ENCODE results near the gene SLC38A10.
A peak's percentile ranks its signal among the peaks of the same experiment; 100 is the strongest.

SLC38A10 gene

DNA sequence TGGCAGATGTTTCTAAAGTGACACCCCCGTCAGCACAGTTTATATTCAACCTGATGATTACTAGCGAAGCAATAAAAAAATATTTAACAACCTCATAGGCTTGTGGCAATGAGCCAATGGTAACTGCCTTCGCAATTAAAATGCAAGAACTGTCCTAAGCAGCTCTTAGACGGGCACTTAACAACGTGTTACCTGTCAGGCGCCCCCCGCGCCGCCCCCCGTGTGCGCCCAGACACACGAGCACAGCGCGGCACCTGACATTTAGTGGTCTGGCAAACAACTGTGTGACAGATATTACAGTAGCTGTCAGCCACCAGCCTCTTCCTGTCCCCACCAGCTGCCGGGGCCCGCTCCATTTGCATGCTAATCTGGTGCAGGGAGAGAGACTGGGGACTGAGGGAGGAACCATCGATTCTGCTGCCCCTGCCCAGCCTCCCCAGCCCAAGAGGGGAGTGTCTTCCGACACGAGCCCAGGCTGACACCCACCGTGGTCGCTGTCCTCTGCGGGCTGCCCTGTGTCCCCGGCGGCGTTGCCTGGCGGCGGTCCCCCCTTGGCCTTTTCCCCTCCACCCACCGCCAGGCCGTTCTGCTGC is 43.3 kb downstream of the SLC38A10 start:
- DNase-seq, result no peak

- no peak for DNase-seq
Observed at GRCh38 chr17:81251094-81251708, 43.9 kb downstream of the SLC38A10 start.

DNA sequence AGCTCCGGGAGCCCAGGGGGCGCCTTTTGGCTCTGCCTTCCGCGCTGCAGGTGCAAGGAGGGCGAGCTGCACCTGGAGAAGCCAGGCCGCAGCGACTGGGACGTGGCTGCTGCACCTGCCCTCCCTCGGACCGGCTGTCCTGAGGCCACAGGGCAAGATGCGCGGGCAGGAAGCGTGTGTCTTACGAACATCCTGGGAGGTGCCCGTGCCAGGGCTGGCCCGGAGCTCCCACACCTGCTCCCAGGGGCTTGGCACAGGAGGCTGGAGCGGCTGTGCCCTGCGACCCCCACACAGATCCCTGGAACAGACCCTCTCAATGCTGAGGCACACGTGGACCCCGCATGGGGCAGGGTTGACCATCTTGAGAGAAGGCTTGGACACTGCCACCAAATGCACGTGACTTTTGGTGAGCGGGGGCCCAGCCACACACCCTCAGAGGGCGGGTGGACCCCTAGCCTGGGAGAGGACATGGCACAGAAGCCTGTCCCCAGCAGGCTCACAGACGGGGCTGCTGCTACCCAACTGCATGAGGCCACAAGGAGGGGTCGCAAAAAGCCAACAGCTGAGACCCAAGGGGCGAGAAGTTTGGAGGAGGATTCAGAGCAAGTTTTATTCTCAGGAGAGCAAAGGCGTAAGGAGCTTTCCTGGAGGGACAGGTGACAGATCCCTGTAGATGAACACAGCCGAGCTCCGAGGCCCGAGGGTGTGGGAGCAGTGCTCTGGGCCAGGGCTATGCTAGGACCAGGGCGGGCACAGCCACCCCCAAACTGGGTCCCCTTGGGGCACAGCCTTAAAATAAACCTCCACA is 44.6 kb downstream of the SLC38A10 start:
- DNase-seq, result no peak

GRCh38 chr17:81249223-81250040 is 45.7 kb downstream of the SLC38A10 start:
- peak; percentile 46 for DNase-seq

GRCh38 chr17:81248649-81249048 is 46.5 kb downstream of the SLC38A10 start:
- DNase-seq, result no peak

DNA sequence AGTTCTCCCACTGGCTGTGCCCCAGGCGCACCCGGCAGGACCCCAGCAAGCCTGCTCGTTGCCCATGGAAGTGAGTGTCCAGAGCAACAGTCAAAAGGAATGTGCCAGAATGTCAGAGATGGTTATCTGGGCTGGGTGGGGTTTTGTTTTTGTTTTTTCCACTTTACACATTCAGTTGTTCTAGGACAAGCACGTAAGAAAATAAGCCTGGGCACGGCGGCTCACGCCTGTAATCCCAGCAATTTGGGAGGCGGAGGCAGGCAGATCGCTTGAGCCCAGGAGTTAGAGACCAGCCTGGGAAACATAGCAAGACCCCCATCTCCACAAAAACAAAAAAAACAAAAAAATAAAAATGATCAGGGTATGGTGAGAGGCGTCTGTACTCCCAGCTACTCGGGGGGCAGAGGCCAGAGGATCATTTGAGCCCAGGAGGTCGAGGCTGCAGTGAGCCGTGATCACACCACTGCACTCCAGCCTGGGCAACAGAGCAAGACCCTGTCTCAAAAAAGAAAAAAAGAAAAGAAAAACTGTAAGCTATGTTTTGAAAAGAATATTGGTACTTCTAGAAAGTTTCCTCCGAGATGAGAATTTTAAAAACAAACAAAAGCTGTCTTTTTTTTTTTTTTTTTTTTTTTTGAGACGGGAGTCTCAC is 47.6 kb downstream of the SLC38A10 start:
- no peak for DNase-seq

- DNase-seq, result no peak
Observed at GRCh38 chr17:81246679-81247338, 48.3 kb downstream of the SLC38A10 start.

GRCh38 chr17:81246343-81246670 is 48.8 kb downstream of the SLC38A10 start:
- DNase-seq, result no peak

- DNase-seq, result no peak
Observed at GRCh38 chr17:81245665-81246342, 49.3 kb downstream of the SLC38A10 start.

DNA sequence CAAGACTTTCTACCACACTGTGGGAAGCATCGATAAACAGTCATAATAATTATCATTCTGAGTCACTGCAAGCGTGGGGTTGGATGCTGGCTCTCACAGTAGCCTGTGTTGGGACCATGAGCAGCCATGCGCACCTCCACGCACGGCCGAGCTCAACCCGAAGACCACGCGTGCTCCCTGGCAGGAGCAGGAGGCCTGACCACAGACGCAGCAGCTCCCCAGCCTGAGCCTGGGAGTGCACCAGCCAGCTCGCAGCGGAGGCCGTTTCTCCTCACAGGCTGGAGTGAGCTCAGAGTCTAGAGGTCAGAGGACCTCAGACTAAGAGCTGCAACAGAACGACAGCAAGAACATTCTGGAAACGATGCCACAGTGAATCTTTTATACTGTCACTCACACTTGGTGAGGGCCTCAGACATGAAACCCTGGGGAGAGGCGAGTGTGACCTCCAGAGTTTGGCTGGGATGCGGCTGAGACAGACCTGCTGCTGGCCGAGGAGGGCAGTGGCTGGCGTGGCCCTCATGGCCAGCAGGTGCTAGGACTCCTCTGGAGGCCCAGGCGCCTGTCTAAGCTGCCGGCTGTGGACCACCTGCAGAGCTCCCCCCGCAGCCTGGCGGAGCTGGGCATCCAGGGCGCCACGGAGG is 50.0 kb downstream of the SLC38A10 start:
- DNase-seq, result no peak

DNA sequence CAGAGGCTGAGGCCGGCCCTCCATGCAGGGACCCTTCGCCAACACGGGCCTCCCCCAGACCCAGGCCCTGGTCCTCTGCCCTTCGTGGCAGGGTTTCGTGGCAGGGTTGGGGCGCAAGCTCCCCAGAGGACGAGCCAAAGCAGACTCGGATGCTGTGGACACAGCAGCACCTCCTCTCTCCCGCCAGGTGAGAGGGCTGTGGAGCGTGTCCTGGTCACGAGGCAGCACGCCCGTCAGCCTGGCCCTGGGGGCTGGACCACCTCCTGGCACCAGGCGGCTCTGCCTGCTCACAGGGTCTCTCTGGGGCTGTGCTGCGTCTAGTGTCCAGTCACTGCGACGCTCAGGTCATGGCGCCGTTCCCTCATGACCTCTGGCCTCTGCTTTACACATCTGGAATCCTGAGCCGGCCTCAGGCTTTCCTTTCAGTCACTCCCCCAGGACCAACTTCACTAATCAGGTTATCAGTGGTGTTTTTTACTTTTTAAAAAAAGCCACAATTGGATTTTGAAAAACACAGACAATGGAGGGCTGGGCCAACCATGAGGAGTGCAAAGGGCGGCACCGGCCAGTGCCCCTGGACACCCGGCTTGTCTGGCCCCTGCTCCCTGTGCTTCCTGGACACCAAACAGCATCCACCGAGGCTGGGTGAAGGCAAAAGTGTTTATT is 50.6 kb downstream of the SLC38A10 start:
- no peak for DNase-seq

GRCh38 chr17:81243333-81243664 is 51.8 kb downstream of the SLC38A10 start:
- DNase-seq, result no peak

DNA sequence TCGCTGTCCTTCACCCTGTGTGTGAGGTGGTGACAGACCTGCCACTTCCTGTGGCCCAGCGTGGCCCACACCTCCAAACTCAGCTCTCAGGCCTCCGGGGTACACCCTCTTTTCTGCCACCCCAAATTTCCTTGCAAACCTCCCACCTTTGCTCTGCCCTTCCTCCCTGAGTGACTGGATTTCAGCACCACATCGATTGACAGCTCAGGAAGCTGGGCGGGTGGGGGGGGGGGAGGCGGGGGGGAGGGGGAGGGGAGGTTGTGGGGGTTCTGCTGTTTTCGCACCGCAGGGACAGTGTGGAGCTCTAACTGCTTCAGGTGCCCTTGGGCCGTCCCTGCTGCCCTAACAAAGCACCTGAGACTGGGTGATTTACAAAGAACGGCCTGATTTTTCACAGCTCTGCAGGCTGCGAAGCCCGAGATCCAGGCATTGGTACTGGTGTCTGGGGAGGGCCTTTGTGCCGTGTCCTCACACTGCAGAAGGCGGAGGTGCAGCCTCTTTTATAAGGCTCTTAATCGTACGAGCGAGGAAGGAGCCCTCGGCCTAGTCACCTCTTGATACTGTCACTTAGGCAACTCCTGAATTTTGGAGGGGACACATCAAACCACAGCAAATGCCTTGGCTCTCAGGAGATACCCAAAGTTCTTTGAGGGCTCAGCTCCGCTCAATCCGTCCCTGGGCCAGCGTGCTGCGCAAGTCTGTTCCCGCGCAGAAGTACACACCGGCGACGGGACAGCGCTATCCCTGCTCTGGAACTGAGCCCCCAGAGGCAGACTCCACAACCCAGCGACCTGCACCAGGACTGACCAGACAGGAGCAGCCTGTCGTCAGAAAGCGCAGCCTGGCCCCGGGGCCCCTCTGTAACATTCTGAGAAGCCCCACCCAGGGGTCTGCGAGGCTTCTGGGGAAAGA is 52.4 kb downstream of the SLC38A10 start:
- DNase-seq, result no peak

GRCh38 chr17:81241648-81242420 is 53.3 kb downstream of the SLC38A10 start:
- peak; percentile 64 for DNase-seq

- no peak for DNase-seq
Observed at GRCh38 chr17:81241203-81241602, 53.9 kb downstream of the SLC38A10 start.

DNA sequence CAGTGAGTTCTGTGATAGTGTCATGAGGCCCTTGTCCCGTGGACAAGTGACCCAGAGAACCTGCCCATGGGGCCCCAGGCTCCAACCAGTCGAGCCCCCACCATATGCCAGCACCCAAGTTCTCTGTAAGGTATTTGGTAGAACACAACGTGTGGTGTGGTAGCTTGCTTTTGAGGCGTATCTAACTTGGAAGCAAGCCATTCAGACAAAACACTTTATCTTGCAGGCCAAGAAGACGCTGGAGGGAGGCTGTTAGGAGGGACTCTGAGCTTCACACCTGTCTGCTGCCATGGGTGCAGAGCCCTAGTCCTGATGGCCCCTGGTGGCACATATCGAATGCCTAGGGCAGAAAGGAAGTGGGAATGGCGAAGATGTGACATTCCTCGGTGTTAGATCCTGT is 54.3 kb downstream of the SLC38A10 start:
- DNase-seq, result no peak

DNA sequence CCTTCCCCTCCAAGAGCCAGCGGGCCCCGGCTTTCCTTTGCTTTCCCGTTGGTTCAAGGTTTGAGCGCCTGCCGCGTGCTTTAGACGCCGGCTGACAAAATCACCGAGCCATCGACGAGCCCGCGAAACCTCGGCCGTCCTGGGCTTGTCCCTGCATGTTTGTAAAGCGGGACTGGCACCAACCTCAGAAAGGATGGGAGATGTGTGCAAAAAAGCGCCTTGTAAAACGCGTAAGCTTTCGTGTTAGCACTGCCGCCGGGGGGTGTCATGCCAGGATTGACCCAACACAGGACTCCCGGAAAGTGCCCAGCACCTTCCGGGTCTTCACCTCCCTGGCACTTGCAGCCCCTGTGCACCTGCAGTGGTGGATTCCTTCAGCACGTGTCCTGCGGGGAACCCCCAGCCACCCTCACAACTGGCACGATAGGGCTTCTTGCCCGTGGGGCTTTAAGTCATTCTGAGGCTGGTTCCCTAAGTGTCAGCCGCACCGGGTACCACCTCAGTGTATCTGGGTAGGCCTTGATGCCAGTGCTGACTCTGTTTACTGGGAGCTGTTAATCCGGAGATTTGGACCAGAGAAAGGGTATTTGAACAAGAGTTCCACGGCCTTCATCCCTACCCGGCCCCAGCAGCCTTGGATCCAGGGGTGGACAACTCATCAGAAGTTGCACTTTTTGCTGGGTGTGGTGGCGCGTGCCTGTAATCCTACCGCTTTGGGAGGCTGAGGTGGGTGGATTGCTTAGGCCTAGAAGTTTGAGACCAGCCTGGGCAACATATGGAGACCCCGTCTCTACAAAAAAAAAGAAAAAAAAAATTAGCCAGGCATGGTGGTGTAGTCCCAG is 55.2 kb downstream of the SLC38A10 start:
- peak; percentile 72 for DNase-seq
